ENCODE results near the gene ATP2A1.

Gene ATP2A1

GRCh38 chr16:28846080-28846932, 32.0 kb upstream of the ATP2A1 start, which contains the start of gene TUFM:
Gene TUFM (minus strand): TSS chr16:28846348. CDS start chr16:28846269, 79 bp downstream.
- H3K4me3 ChIP-seq (replicated peaks; ENCODE audit: insufficient read depth, low read length): peak within 1 kb of the TSS; percentile 99
- peak within 1 kb of the TSS; percentile 88 for H3K27ac ChIP-seq (replicated peaks)
- H3K27me3 ChIP-seq (ENCODE audit: insufficient read depth, poor library complexity, severe bottlenecking): no peaks in the 10 kb centered on the region
- TF ChIP-seq POLR2AphosphoS5 (IDR thresholded peaks at IDR 0.05; ENCODE audit: low read depth) (peak; percentile 83), REST (IDR thresholded peaks at IDR 0.05; ENCODE audit: insufficient replicate concordance, low read depth) (peak; percentile 61), CTCF (IDR thresholded peaks at IDR 0.05; ENCODE audit: insufficient read depth, low read length) (peak; percentile 68), GABPA (IDR thresholded peaks at IDR 0.05; ENCODE audit: low read depth) (peak; percentile 99), SPI1 (IDR thresholded peaks at IDR 0.05; ENCODE audit: borderline replicate concordance, low read depth) (peak; percentile 61; the same call in 1 of the 2 replicates)
- DNase-seq (ENCODE audit: low read depth in 1 of 2, low spot score in 1 of 2): peak; percentile 96 to 99

GRCh38 chr16:28846933-28847273, 31.4 kb upstream of the ATP2A1 start:
- TF ChIP-seq SPI1 (IDR thresholded peaks at IDR 0.05; ENCODE audit: borderline replicate concordance, low read depth): no peak
- Histone ChIP-seq H3K27ac (replicated peaks) (peak overlapping the region; percentile 88), H3K4me3 (replicated peaks; ENCODE audit: insufficient read depth, low read length) (peak overlapping the region; percentile 99), H3K27me3 (ENCODE audit: insufficient read depth, poor library complexity, severe bottlenecking) (no peaks in the 10 kb centered on the region)
- no peak for DNase-seq (ENCODE audit: low read depth in 1 of 2, low spot score in 1 of 2)

GRCh38 chr16:28858421-28858820, 19.9 kb upstream of the ATP2A1 start:
- DNase-seq (ENCODE audit: low read depth in 1 of 2, low spot score in 1 of 2): no peak
- no peaks in the 10 kb centered on the region for H3K27me3 ChIP-seq (ENCODE audit: insufficient read depth, poor library complexity, severe bottlenecking)
- no peak overlapping the region for H3K27ac ChIP-seq (replicated peaks)
- no peak for TF ChIP-seq REST (IDR thresholded peaks at IDR 0.05; ENCODE audit: insufficient replicate concordance, low read depth)
- no peak for TF ChIP-seq POLR2AphosphoS5 (IDR thresholded peaks at IDR 0.05; ENCODE audit: low read depth)
- no peak for TF ChIP-seq CTCF (IDR thresholded peaks at IDR 0.05; ENCODE audit: insufficient read depth, low read length)
- TF ChIP-seq SPI1 (IDR thresholded peaks at IDR 0.05; ENCODE audit: borderline replicate concordance, low read depth): no peak
- TF ChIP-seq GABPA (IDR thresholded peaks at IDR 0.05; ENCODE audit: low read depth): no peak
- no peak overlapping the region for H3K4me3 ChIP-seq (replicated peaks; ENCODE audit: insufficient read depth, low read length)

GRCh38 chr16:28859326-28859725, 19.0 kb upstream of the ATP2A1 start:
- no peak overlapping the region for H3K27ac ChIP-seq (replicated peaks)
- TF ChIP-seq REST (IDR thresholded peaks at IDR 0.05; ENCODE audit: insufficient replicate concordance, low read depth) (no peak), SPI1 (IDR thresholded peaks at IDR 0.05; ENCODE audit: borderline replicate concordance, low read depth) (no peak), CTCF (IDR thresholded peaks at IDR 0.05; ENCODE audit: insufficient read depth, low read length) (no peak), POLR2AphosphoS5 (IDR thresholded peaks at IDR 0.05; ENCODE audit: low read depth) (no peak), GABPA (IDR thresholded peaks at IDR 0.05; ENCODE audit: low read depth) (no peak)

More at GRCh38 chr16:28859326-28859725, 19.0 kb upstream of the ATP2A1 start:
- Histone ChIP-seq H3K27me3 (ENCODE audit: insufficient read depth, poor library complexity, severe bottlenecking) (no peaks in the 10 kb centered on the region), H3K4me3 (replicated peaks; ENCODE audit: insufficient read depth, low read length) (no peak overlapping the region)
- no peak for DNase-seq (ENCODE audit: low read depth in 1 of 2, low spot score in 1 of 2)

All from HL-60 (cell line).